ENCODE data around the gene ACSL3. TPM values are rescaled to one million over a fixed set of nuclear protein-coding genes. Genes with fewer than 3 reads are reported as not detected.
"Not testable (repeated sequence)": the region's sequence is repeated elsewhere in the genome, so short reads cannot be mapped to it uniquely, and the experiment has no call there.

Gene ACSL3
- 86.4 and 94.0 TPM in 2 replicates for total RNA-seq

DNA sequence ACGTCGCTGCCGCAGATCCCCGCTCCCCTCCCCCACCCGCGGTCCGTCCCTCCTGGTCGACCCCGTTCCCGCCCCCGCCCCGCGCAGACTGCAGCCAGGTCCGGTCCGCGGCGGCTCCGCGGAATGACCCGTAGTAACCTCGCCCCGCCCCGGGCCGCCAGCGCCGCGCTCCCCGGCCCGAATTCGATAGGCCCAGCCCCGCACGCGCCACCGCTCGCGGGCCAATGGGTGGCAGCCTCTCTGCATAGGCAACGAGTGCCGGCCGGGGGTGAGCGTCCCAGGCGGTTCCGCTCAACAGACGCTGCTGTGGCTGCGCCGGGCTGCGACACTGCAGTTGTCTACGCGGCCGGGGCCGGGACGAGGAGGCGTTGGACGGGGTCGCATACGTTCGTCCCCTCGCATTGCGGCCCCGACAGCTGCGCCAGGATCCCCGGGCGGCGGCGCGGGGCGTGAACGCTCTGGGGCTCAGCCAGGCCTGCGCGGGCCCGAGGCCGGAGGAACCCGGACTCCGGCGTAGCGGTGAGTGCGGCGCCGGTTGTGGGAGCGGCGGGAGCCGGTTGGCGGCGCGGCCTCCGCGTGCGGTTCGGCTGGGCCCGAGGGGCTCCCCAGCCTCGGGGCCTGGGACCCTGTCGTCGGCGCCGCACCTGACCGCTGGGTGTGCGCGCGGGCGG, at the start of gene ACSL3:
Gene ACSL3, plus strand, starts transcription at position 297 of the 671 bp plus-strand sequence. CDS start 47,737 bp downstream, outside the sequence.
- no peak for DNase-seq (ENCODE audit: extremely low read depth, low read depth, low spot score)

DNA sequence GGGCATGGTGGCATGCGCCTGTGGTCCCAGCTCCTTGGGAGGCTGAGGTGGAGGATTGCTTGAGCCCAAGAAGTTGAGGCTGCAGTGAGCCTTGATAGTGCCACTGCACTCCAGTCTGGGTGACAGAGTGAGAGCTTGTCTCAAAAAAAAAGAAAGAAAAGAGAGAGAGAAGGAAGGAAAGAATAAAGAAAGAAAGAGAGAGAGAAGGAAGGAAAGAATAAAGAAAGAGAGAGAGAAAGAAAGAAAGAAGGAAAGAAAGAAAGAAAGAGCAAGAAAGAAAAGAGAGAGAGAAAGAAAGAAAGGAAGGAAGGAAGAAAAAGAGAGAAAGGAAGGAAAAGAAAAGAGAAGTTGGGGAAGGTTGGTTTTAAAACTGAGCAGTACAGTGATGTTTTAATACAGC, 49.0 kb upstream of the ACSL3 start:
- DNase-seq (ENCODE audit: extremely low read depth, low read depth, low spot score), result no peak

DNA sequence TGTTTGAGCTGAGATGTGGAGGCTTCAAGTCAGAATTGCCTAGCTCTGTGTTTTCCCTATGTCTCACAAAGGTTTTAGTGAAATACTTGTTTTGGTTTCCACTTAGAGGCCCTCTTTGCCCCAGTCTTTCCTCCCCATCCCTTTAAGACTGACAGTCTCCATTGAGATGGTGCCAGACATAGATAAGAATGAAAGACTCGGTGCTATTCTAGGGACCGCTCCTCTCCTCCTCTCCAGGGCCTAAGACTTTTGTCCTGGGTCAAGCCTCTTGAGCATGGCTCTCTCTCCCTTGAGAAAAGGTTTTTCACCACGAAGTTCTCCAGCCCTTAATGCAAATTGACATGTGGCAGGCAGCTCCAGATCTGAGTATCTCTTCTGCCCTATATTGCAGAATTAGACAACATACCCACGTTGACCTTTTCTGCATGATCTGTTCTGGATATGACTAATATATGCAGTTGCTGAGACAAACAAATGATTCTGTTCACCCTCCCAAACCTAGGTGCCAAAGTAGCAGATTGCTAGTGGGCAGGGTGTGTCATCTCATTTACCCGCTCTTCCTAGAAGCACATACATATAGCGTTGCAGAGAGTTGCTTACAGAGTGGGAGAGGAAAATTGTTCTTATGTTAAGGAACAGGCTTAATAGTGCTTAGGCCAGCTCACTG, 47.5 kb upstream of the ACSL3 start:
- no peak for DNase-seq (ENCODE audit: extremely low read depth, low read depth, low spot score)

DNA sequence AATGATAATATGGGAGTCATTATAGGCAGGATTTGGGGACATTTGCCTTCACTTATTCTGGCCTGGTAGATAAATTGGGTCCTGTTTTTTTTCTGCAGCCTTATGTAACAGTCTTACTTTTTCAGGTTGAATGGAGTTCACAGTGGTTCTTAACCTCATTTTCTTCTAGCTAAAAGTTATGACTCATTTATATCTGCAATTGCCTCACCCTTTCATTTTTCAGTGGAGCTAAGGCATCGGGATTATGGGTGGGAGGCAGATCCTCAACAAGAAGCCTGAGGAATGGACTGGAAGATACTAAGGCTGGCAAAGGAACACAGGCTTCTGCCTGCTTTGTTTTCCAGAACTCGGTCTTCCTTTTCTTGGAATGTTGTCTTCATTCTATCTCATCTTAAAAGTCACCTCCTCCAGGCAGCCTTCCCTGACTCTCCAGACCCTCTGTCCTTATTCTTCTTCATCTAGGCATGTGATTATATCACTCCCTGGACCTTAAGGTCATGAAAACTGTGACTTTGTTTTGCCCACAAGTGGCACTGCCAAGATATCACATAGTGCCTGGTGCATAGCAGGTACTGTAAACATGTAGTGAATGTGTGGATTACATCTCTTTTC, 41.0 kb upstream of the ACSL3 start:
- no peak for DNase-seq (ENCODE audit: extremely low read depth, low read depth, low spot score)

DNA sequence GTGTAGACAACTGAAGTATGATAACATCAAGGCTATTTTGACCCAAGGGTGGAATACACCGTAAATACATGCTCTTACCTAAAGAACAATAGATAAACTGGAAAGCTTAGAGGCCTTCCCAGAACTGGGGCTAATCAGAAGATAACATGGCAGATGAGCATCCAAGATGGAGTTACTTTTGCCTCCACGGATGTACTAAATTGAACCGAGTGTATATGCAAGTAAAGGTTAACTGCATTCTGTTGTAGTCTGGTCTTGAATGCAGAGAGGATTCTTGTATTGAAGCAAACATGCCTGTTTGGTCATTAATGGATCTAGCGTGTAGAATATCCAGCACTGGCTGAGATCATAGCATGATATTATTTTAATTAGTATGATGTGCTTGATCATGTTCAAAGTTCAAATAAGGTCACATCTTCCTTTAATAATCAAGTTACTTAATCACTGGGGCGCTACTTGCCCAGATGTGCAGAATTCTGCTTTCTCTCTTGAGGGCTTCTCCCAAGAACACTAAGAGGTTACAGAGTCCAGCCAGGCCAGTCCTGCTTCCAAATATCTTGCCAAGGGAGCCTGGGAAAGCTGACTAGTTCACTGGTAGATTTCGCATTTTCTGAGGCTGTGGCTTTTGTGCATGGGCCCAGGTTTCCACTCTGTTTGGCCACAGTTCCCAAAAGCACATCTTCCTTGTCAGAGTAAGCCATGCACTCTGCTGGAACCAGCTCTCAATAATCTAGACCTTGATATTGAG, 37.5 kb upstream of the ACSL3 start:
- DNase-seq (ENCODE audit: extremely low read depth, low read depth, low spot score), result no peak

DNA sequence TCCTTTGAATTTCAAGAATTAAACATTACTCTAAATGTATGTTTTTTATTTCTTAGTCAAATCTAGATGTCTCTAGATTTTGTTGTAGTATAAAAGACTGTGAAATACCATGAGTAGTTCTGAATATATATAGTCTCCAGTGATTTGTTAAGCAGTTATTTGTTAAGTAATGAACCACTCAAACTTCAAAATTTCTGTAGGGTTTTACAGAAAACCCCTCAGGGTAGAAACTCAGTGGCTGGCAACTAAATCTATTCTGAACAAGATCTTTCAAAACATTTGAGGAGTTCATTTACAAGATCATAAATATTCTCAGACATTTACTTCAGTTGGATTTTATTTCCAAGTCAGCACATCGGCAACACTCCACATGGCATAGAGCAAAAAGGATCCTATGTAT, 35.8 kb upstream of the ACSL3 start:
- no peak for DNase-seq (ENCODE audit: extremely low read depth, low read depth, low spot score)

DNA sequence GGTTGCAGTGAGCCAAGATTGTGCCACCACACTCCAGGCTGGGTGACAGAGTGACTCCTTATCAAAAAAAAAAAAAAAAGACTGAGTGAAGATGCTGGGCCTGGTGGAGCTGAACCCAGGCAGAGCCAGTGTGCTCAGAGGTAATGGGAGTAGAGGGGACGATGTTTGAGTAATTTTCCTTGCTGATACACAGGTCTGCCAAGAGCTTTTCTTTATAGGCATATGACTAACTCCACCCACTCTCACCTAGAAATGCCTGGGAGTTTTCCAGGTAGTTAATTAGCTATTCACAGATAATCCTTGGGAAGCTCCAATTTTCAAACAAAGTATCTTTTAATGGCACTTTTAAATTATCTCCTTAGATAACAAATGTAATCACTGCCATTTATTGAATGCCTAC, 33.4 kb upstream of the ACSL3 start:
- no peak for DNase-seq (ENCODE audit: extremely low read depth, low read depth, low spot score)

DNA sequence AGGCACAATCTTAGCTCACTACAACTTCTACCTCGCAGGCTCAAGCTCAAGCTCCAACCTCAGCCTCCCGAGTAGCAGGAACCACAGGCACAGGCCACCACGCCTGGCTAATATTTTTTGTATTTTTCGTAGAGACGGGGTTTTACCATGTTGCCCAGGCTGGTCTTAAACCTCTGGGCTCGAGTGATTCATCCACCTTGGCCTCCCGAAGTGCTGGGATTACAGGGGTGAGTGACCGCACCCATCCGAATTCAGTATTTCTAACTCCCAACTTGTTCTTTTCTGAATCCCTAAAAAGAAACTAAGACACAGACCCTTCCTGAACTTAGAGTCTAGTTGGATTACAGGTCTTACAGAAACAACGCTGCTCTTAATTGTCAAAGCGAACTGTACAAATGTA, 32.3 kb upstream of the ACSL3 start:
- DNase-seq (ENCODE audit: extremely low read depth, low read depth, low spot score), result no peak

DNA sequence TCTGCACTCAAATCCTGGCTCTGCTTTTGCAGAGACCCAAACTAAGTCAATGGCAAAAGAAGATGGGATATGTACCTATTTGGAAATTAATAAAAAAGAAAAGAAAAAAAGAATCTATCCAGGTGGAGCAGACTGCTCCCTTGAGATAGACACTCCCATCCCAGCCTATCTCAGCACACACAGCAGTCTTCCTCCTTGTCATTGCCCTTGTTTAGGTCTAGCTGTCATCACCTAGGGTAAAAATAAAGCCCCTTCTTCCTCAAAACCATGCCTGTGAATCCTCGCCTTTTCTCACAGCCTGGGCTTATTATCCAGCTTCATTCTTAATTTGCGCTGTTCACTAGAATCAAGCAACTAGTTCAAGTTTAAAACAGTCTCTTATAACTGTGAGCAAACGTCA, 30.7 kb upstream of the ACSL3 start:
- no peak for DNase-seq (ENCODE audit: extremely low read depth, low read depth, low spot score)

DNA sequence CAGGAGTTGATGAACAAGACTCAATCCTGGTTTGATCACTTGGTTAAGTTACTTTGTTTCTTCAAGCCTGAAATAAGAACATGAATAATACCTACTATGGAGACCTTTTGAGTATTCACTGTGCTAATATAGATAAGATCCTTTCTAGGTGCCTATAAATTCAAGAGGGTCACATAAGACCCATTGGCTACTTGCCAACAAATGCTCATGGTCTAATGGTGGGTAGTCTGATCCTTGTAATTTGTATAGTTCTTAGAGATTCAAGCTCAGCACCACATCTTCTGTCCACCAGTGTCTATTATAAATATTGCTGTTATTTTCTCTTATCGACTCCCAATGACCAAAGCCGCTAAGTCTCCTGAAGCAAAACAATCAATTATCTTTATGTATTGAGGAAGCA, 27.4 kb upstream of the ACSL3 start:
- no peak for DNase-seq (ENCODE audit: extremely low read depth, low read depth, low spot score)

DNA sequence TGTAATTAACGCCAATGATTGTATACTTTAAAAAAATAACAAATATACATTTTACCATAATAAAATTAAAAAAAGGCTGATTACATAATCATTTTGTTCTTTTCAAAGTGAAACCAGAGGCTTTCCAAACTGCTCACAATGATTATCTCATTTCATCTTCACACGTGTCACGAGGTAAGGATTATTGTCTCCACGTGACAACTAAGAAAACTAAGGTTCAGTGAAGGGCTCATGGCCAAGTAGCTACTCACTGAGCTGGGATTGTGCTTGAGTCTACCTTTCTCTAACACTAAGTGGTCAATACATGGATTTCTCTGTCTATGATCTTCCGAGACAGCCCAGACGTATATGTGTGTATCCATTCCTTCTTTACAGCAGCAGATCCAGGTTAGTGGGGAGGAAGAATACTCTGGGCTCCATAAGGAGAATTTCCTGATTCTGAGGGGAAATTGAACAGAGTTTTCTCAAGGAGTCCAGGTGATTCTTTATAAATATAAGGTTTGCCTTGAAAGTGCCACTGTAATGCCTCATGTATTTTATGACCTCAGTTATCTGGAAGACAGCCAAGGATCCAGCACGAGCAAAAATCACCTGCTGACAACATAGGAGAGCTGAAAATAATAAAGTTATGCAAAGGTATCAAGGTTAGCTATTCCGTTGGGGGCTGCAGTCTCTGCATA, 25.6 kb upstream of the ACSL3 start:
- no peak for DNase-seq (ENCODE audit: extremely low read depth, low read depth, low spot score)

DNA sequence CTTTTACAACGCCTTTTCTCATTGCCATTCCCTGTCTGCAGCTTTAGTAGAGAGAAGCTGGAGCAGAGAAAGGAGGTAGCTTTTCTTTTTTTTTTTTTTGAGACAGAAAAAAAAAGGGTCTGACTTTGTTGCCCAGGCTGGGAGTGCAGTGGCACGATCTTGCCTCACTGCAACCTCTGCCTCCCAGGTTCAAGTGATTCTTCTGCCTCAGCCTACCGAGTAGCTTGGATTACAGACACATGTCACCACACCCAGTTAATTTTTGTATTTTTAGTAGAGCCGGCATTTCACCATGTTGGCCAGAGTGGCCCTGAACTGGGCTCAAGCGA, 25.0 kb upstream of the ACSL3 start:
- DNase-seq (ENCODE audit: extremely low read depth, low read depth, low spot score), result no peak

DNA sequence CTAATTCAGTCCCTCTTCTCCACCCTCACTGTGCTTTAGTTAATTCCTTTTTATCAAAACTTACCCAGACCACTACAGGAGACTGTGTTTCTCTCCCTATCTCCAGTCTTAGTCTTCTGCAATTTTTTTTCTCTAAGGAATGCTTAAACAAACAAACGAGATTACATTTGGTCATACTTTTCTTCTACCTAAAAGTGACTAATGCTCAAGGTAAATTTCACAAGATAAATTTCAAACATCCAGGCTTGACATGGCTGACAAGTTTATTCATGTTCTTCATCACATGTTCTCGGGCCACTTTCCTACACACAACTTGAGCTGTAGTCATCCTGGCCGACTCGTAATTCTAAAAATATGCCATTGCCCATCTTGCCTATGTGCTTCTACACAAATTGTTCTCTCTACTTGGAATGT, 23.2 kb upstream of the ACSL3 start:
- no peak for DNase-seq (ENCODE audit: extremely low read depth, low read depth, low spot score)

DNA sequence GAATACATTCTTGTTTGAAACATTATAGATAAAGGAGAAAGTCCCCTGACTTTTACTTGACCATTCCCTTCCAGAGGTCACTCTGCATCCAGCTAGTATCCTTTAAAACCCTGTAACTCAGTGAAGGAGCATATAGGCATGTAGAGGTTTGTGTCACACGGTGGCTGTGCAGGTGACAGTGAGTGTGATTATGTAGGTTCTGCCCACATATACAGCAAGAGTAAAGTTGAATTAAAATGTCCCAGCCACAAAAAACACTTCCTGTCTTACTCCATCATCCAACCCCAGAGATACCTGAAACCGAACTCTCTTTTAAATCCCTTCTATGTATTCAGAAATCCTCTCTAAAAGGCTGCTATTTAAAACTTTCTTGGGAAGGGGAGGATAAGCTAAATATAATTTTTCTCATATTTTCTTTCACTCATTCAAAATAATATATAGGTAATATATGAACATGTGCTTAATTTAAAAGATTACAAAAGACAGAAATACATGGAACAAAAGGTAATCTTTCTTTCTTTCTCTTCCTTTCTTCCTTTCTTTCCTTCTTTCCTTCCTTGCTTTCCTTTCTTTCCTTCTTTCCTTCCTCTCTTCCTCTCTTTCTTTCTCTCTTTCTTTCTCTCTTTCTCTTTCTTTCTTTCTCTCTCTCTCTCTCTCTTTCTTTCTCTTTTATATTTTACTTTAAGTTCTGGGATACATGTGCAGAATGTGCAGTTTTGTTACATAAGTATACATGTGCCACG, 20.6 kb upstream of the ACSL3 start:
- no peak for DNase-seq (ENCODE audit: extremely low read depth, low read depth, low spot score)

DNA sequence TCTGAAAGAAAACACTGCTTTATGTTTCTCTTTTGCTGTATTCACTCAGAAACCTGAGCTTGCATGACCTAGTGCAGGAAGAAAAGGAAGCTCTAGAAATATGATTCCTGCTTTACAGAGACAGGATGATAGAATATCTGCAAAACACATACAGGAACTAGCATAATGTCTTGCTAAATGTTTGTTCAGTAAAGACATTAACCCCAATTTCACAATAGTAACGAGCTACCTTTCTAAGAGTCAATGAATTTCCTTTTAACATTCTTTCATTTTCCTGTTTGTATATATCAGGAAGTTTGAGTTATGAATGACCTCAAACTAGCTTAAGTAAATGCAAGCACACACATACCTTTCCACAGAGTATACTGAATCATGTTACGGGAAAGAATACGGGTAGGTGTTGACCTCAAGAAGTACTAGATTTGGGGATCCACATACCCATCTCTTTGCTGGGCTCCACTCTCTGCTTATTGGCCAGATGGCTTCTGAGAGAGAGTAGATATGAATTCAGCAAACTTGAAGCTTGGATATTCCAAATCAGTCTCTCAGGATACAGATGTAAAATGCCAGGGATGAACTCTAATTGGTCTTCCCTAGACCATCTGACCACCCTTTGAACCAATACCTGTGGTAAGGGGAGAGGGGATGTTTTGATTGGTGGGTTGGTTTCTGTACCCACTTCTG, 18.2 kb upstream of the ACSL3 start:
- DNase-seq (ENCODE audit: extremely low read depth, low read depth, low spot score), result peak; percentile 41

DNA sequence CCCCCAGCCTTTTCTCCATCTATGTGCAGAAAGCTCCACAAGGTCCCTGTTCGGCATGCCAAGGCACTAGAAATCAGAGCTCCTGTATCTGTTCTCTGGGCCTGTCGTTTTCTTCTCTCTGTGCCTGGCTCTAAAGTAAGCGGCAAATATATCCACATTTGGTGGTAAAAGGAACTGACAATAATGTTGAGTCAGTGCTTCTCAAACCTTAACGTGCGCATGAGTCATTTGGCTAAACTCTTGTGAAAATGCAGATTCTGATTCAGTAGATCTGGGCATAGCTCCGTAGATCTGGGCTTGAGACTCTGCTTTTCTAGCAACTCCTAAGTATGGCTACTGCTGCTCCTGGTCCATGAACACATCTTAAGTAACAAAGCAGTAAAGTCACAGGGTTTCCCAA, 16.5 kb upstream of the ACSL3 start:
- no peak for DNase-seq (ENCODE audit: extremely low read depth, low read depth, low spot score)

DNA sequence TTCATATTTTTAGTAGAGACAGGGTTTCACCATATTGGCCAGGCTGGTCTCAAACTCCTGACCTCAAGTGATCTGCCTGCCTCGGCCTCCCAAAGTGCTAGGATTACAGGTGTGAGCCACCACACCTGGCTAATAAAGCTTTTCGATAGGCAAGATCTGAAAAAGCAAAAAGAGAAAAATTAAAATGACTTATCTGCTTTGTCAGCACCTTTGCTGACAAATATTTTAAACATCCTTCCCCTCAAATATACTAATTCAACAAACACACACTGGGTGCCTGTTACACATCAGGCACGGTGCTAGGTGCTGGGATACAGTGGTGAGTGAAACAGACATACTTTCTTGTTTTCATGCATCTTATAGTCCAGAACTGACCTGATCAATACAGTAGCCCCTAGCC, 15.5 kb upstream of the ACSL3 start:
- DNase-seq (ENCODE audit: extremely low read depth, low read depth, low spot score), result not testable (repeated sequence)

DNA sequence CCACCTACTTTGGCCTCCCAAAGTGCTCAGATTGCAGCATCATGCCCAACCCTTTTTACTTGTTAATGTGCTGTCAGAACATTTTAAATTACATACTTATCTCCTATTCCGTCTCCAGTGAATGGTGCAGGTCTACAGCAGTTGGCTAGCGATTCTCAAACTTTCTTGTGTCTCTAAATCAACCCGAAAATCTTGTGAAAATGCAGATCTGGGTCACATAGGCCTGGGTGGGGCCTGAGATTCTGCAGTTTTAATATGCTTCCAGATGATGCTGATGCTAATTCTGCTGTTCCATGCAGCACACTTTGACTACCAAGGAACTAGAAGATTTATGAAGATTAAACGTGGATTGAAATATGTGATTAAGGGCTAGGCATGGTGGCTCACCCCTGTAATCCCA, 14.8 kb upstream of the ACSL3 start:
- no peak for DNase-seq (ENCODE audit: extremely low read depth, low read depth, low spot score)

DNA sequence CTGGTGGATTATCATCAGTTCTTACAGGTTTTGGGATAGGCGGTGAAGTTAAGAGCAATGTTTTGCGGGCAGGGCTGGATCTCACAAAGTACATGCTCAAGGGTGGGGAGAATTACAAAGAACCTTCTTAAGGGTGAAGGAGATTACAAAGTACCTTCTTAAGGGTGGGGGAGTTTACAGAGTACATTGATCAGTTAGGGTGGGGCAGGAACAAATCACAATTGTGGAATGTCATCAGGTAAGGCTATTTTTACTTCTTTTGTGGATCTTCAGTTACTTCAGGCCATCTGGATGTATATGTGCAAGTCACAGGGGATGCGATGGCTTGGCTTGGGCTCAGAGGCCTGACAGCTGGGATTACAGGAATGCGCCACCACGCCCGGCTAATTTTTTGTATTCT, 12.8 kb upstream of the ACSL3 start:
- not testable (repeated sequence) for DNase-seq (ENCODE audit: extremely low read depth, low read depth, low spot score)

DNA sequence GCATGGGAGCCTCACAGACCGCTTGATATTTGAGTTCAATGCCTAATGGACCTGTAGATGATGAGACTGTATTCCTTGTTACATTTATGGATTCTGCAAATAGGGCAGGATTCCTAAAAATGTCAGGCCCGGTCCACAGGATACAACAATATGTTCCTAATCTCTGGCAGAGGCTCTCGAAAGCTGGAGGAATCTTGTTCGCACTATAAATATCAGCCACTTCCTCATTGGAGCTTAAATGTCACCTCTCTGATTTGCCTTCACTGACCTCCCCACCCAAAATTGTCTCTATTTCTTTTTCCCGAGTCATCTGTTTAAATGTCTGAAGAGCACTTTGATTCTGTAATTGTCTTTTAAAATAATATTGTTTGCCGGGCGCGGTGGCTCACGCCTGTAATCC, 12.0 kb upstream of the ACSL3 start:
- no peak for DNase-seq (ENCODE audit: extremely low read depth, low read depth, low spot score)
